Muscle layer of colon (tissue), 2 donors: ENCODE results near the gene TAF9.
A peak's percentile ranks its signal among the peaks of the same experiment; 100 is the strongest.

ENCODE experiments used
- H3K27ac ChIP-seq: one replicate; pipeline ENCODE4 v1.7.0; 2013; ENCODE audit warnings: low read depth, mild to moderate bottlenecking, low read length, moderate library complexity
- H3K27me3 ChIP-seq, 2 donors: one replicate each; pipeline ENCODE4 v1.7.0; 2013; ENCODE audit warnings: low read length in 2 of 2, mild to moderate bottlenecking in 2 of 2; ENCODE audit not compliant: insufficient read depth in 2 of 2, control insufficient read depth in 1 of 2
- H3K36me3 ChIP-seq: one replicate; pipeline ENCODE4 v1.7.0; 2013; ENCODE audit warnings: mild to moderate bottlenecking, low read length; ENCODE audit not compliant: insufficient read depth
- H3K4me1 ChIP-seq: one replicate; pipeline ENCODE4 v1.7.0; 2013; ENCODE audit warnings: mild to moderate bottlenecking, low read length; ENCODE audit not compliant: insufficient read depth
- H3K4me3 ChIP-seq, 2 donors: one replicate each; pipeline ENCODE4 v1.7.0; 2013; ENCODE audit warnings: low read length in 2 of 2, low read depth in 1 of 2, mild to moderate bottlenecking in 1 of 2, moderate library complexity in 1 of 2
- H3K9ac ChIP-seq: one replicate; pipeline ENCODE4 v1.7.0; 2013; ENCODE audit warnings: low read length
- H3K9me3 ChIP-seq: one replicate; pipeline ENCODE4 v1.7.0; 2013; ENCODE audit warnings: mild to moderate bottlenecking, low read length
- donor health status: abdominal sarcoma.
- donor health status: Adenocarcinoma of cecum.

Gene TAF9

GRCh38 chr5:69368458-69369339 lies 621 bp downstream of the TAF9 start:
- Histone ChIP-seq H3K4me3 (peak overlapping the region; percentile 33 to 81), H3K9ac (peak overlapping the region; percentile 90), H3K4me1 (peaks cover 25% of the 10 kb centered on the region), H3K27me3 (no peaks in the 10 kb centered on the region), H3K9me3 (no peaks in the 10 kb centered on the region), H3K36me3 (peaks cover 10% of the 10 kb centered on the region), H3K27ac (peak overlapping the region; percentile 97)

- Histone ChIP-seq H3K9me3 (no peaks in the 10 kb centered on the region), H3K4me3 (peak overlapping the region in 1 of 2 donors; percentile 81), H3K36me3 (peaks cover 16% of the 10 kb centered on the region), H3K4me1 (peaks cover 25% of the 10 kb centered on the region), H3K9ac (peak overlapping the region; percentile 90), H3K27me3 (no peaks in the 10 kb centered on the region), H3K27ac (no peak overlapping the region)
These were observed 1.5 kb downstream of the TAF9 start for GRCh38 chr5:69367697-69368279.

- H3K9ac ChIP-seq = no peak overlapping the region
- no peaks in the 10 kb centered on the region for H3K9me3 ChIP-seq
- H3K4me1 ChIP-seq = peaks cover 12% of the 10 kb centered on the region
- no peak overlapping the region for H3K27ac ChIP-seq
- H3K36me3 ChIP-seq = peaks cover 26% of the 10 kb centered on the region
- H3K4me3 ChIP-seq = no peak overlapping the region
- no peaks in the 10 kb centered on the region for H3K27me3 ChIP-seq
These were observed 4.5 kb downstream of the TAF9 start for GRCh38 chr5:69364850-69365249.

GRCh38 chr5:69364414-69364813 lies 4.9 kb downstream of the TAF9 start:
- Histone ChIP-seq H3K4me1 (peaks cover 12% of the 10 kb centered on the region), H3K4me3 (no peak overlapping the region), H3K27me3 (no peaks in the 10 kb centered on the region), H3K36me3 (peaks cover 26% of the 10 kb centered on the region), H3K9me3 (no peaks in the 10 kb centered on the region), H3K9ac (no peak overlapping the region), H3K27ac (no peak overlapping the region)

GRCh38 chr5:69360442-69360841 lies 8.9 kb downstream of the TAF9 start:
- H3K27ac ChIP-seq = no peak overlapping the region
- peaks cover 25% of the 10 kb centered on the region for H3K36me3 ChIP-seq

GRCh38 chr5:69359699-69360098 lies 9.6 kb downstream of the TAF9 start:
- H3K4me1 ChIP-seq = no peaks in the 10 kb centered on the region
- no peaks in the 10 kb centered on the region for H3K9me3 ChIP-seq
- peaks cover 26% of the 10 kb centered on the region for H3K36me3 ChIP-seq
- no peak overlapping the region for H3K4me3 ChIP-seq
- H3K9ac ChIP-seq = no peak overlapping the region
- H3K27ac ChIP-seq = no peak overlapping the region
- no peaks in the 10 kb centered on the region for H3K27me3 ChIP-seq

More at GRCh38 chr5:69360442-69360841, 8.9 kb downstream of the TAF9 start:
- no peaks in the 10 kb centered on the region for H3K4me1 ChIP-seq
- no peak overlapping the region for H3K9ac ChIP-seq
- H3K9me3 ChIP-seq = no peaks in the 10 kb centered on the region
- no peak overlapping the region for H3K4me3 ChIP-seq
- H3K27me3 ChIP-seq = no peaks in the 10 kb centered on the region

- no peaks in the 10 kb centered on the region for H3K27me3 ChIP-seq
- H3K9ac ChIP-seq = no peak overlapping the region
- H3K36me3 ChIP-seq = peaks cover 19% of the 10 kb centered on the region
- H3K9me3 ChIP-seq = no peaks in the 10 kb centered on the region
- no peak overlapping the region for H3K27ac ChIP-seq
- no peaks in the 10 kb centered on the region for H3K4me1 ChIP-seq
- H3K4me3 ChIP-seq = no peak overlapping the region
These were observed 18.7 kb downstream of the TAF9 start for GRCh38 chr5:69350664-69351063.

- H3K36me3 ChIP-seq = no peaks in the 10 kb centered on the region
- no peaks in the 10 kb centered on the region for H3K27me3 ChIP-seq
- no peak overlapping the region for H3K4me3 ChIP-seq
- H3K27ac ChIP-seq = no peak overlapping the region
- no peak overlapping the region for H3K9ac ChIP-seq
- no peaks in the 10 kb centered on the region for H3K4me1 ChIP-seq
- H3K9me3 ChIP-seq = no peaks in the 10 kb centered on the region
These were observed 26.2 kb downstream of the TAF9 start for GRCh38 chr5:69343083-69343482.

- no peak overlapping the region for H3K27ac ChIP-seq
- H3K9ac ChIP-seq = no peak overlapping the region
- H3K4me3 ChIP-seq = no peak overlapping the region
- no peaks in the 10 kb centered on the region for H3K4me1 ChIP-seq
- H3K36me3 ChIP-seq = no peaks in the 10 kb centered on the region
- H3K9me3 ChIP-seq = no peaks in the 10 kb centered on the region
- H3K27me3 ChIP-seq = no peaks in the 10 kb centered on the region
These were observed 27.7 kb downstream of the TAF9 start for GRCh38 chr5:69341520-69342161.

GRCh38 chr5:69335341-69335935 lies 33.9 kb downstream of the TAF9 start:
- H3K9ac ChIP-seq = no peak overlapping the region
- H3K36me3 ChIP-seq = no peaks in the 10 kb centered on the region
- no peak overlapping the region for H3K4me3 ChIP-seq
- H3K27me3 ChIP-seq = no peaks in the 10 kb centered on the region
- no peak overlapping the region for H3K27ac ChIP-seq
- no peaks in the 10 kb centered on the region for H3K9me3 ChIP-seq
- H3K4me1 ChIP-seq = peaks cover 8% of the 10 kb centered on the region

- Histone ChIP-seq H3K9me3 (no peaks in the 10 kb centered on the region), H3K4me3 (no peak overlapping the region), H3K27ac (no peak overlapping the region), H3K4me1 (peaks cover 8% of the 10 kb centered on the region), H3K9ac (no peak overlapping the region), H3K36me3 (no peaks in the 10 kb centered on the region), H3K27me3 (no peaks in the 10 kb centered on the region)
These were observed 34.5 kb downstream of the TAF9 start for GRCh38 chr5:69334793-69335268.
